CD4-positive, alpha-beta T cell treated with Interferon gamma for 1 hour (primary cell): ENCODE measurements around the gene ANKS1B.
"Not testable (repeated sequence)": the region's sequence is repeated elsewhere in the genome, so short reads cannot be mapped to it uniquely, and the experiment has no call there.

ENCODE experiments used
- DNase-seq: peaks from one replicate; pipeline ENCODE4 v3.0.0-alpha.2; 2020

ANKS1B gene

DNA sequence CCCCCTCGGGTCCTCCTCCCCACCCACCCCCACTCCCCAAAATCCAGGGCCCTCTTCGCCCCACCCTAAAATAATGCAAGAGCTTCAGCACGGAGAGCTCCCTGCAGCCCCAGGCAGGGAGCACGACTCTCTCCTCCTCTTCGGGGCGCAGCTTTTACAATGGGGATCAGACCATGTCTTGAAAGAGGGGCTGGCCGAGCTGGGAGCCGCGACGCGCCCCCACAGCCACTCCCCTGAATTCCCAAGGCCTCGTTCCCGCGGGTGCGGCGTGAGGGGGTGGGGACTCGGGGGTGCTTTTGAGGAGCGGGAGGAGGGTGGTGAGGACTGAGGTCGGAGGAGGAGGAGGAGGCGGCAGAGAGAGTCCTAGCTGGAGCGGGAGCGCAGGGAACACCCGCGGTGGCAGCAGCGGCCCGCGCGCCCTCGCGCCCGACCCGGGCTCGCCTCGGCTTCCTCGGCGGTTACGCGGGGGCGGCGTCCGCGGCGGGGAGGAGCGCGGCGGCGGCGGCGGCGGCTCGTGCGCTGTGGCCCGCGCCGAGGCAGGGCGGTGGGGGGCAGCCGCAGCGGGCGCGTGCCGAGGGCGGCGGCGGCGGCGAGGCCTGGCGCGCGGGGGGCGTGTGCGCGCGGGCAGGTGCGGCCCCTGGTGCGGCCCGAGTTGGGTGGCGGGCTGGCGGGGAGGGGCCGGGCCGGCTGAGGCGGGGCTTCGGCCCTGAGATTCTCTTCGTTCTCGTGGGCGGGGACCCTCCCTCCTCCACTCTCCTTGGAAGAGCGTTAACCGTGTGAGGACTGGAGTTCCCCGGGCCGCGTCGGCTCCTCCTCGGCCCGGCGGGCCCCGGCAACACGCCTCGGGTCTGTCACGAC lies at the start of gene ANKS1B:
Gene ANKS1B, minus strand, starts transcription at position 666 of the 858 bp plus-strand sequence. CDS start 699 bp downstream, outside the sequence.
- DNase-seq, result no peak

GRCh38 chr12:100031836-100032235 lies 47.1 kb upstream of the ANKS1B start:
- DNase-seq, result no peak

DNA sequence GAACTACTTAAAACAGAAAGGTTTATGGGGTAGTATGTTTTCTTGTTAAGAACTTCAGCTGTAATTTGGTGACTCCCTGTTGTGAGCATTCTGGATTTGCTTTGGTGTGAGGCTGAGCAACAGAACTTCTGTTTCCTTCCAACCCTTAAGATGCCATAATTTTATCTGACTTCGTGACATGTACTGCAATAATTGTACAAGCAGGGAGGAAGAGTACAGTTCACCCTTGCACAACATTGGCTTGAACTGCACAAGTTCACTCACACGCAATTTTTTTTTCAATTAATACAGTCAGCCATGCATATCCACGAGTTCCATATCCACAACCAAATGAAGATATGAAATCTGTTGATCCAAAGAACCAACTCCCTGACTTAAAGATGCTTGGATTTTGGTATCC lies 42.9 kb upstream of the ANKS1B start:
- no peak for DNase-seq

- DNase-seq, result no peak
Observed at GRCh38 chr12:100026241-100026640, 41.5 kb upstream of the ANKS1B start.

- DNase-seq, result no peak
Observed at GRCh38 chr12:100024974-100025555, 40.3 kb upstream of the ANKS1B start.

DNA sequence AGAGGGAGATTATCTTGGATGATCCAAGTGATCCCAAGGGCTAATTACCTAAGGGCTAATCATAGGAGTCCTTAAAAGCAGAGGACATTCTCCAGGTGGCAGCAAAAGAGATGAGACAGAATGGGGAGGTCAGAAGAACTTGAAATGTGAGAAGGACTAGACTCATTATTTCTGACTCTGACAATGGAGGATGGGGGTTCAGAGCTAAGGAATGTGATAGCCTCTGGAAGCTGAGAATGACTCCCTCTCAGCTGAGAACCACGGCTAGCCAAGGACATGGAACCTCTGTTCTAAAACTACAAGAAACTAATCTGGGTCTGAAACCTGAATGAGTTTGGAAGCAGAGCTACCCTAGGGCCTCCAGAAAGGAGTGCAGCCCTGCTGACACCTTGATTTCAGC lies 35.6 kb upstream of the ANKS1B start:
- DNase-seq, result no peak

DNA sequence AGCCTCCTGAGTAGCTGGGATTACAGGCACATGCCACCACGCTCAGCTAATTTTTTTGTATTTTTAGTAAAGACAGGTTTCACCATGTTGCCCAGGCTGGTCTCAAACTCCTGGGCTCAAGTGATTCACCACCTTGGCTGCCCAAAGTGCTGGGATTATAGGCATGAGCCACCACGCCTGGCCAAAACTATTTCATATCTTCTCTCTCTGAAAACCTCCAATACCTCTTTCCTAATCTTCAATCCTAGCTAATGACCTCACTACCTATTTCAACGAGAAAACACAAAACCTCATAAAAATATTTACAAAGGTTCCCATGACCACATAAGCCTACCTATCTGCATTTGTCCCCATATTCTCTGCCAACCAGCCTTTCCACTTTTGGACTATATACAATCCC lies 32.3 kb upstream of the ANKS1B start:
- DNase-seq, result no peak

DNA sequence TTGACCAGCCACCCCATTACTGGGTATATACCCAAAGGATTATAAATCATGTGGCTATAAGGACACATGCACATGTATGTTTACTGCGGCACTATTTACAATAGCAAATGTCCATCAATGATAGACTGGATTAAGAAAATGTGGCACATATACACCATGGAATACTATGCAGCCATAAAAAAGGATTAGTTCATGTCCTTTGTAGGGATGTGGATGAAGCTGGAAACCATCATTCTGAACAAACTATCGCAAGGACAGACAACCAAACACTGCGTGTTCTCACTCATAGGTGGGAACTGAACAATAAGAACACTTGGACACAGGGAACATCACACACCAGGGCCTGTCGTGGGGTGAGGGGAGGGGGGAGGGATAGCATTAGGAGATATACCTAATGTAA lies 31.6 kb upstream of the ANKS1B start:
- DNase-seq, result not testable (repeated sequence)

GRCh38 chr12:100005846-100006245 lies 21.1 kb upstream of the ANKS1B start:
- DNase-seq, result not testable (repeated sequence)

GRCh38 chr12:99997806-99998205 lies 13.1 kb upstream of the ANKS1B start:
- no peak for DNase-seq

DNA sequence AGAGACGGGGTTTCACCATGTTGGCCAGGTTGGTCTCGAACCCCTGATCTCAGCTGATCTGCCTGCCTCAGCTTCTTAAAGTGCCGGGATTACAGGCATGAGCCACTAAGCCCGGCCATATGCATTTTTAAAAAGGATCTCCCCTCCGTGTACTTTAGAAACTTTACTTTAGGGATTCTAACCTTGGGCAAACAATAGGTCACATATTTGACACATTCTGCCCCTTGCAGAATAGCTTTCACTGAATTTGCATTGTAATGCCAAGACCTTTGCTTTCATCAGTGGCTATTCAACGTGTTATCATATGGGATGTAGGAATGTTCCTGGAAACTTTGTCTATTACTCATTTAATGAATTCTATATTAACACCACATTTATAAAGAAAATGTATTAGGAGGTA lies 11.4 kb upstream of the ANKS1B start:
- no peak for DNase-seq

DNA sequence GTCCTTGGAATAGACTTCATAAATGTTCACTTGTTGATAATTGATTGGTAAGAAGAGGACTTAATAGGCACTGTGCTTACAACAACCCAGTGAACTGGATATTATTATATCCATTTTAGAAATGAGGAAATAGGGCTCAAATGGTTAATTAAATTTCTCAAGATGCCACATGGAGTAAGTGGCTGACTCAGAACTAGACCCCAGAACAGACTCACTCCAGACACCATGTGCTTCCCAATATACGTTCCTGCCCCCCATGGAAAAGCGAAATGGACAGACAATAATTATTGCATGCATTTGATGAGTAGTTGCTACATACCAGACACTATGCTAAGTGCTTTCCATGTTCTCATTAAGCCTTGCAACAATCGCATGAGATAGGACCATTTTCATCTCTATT lies 895 bp upstream of the ANKS1B start:
- DNase-seq, result no peak

GRCh38 chr12:99985129-99985570 lies 414 bp upstream of the ANKS1B start:
- DNase-seq, result no peak

DNA sequence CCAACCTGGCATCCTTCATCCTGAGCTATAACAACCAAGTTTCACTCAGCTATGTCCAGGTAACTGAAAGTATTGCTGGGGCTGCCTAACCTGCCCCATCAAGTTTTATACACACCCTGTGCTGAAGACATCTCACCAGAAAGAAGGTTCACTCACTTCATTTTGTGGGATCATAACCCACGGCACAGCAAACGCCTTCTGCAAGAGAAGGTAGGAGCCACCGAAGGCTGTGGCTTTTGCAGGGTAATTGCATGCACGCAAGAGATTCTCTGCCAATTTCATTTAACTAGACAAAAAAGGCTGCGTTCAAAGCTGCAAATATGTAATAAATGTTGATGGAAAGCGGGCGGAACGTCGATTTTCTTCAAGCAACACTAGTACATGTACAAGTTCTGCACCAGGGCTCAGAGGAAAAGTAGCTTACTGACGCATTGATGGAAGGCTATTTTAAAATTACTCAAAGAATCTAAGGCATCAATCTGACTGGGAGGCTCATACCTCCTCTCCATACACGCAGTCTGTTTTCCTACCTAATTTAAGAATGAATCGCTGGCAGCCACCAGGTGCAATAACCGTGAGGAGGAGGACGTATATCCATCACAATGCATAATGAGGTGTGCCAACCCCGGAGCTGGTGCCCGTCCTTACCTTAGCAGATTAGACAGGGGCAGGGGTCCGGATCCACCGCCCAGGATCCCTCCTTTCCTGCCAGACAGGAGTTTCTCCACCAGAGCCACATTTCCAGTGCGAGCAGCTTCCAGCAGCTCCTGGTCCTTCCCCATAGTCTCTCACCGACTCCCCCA lies 1.1 kb downstream of the ANKS1B start:
- no peak for DNase-seq

- no peak for DNase-seq
Observed at GRCh38 chr12:99981639-99982190, 3.0 kb downstream of the ANKS1B start.

GRCh38 chr12:99979471-99979870 lies 5.3 kb downstream of the ANKS1B start:
- no peak for DNase-seq

GRCh38 chr12:99978152-99978551 lies 6.6 kb downstream of the ANKS1B start:
- no peak for DNase-seq

GRCh38 chr12:99977550-99977949 lies 7.2 kb downstream of the ANKS1B start:
- no peak for DNase-seq

DNA sequence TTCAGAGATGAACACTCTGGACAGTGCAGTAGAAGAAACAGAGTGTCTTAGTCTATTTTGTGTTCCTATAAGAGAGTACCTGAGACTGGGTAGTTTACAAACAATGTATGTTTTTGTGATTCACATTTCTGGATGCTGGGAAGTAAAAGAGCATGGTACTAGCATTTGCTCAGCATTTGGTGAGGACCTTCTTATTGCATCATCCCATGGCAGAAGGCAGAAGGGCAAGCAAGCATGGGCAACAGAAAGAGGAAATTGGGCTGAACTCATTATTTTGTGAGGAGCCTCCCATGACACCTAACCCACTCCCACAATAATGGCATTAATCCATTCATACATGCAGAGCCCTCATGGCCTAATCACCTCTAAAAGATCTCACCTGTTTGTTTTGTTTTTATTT lies 8.0 kb downstream of the ANKS1B start:
- no peak for DNase-seq

- no peak for DNase-seq
Observed at GRCh38 chr12:99975321-99975720, 9.4 kb downstream of the ANKS1B start.

- DNase-seq, result no peak
Observed at GRCh38 chr12:99974146-99974545, 10.6 kb downstream of the ANKS1B start.

- DNase-seq, result no peak
Observed at GRCh38 chr12:99966429-99966828, 18.3 kb downstream of the ANKS1B start.

- no peak for DNase-seq
Observed at GRCh38 chr12:99960311-99960710, 24.4 kb downstream of the ANKS1B start.
